IPS DF 4.7 (cell line): ENCODE data around the gene CBX5.
"Not testable (repeated sequence)": the region's sequence is repeated elsewhere in the genome, so short reads cannot be mapped to it uniquely, and the experiment has no call there.

Source experiments
- DNase-seq: peaks from one replicate; pipeline ENCODE4 v3.0.0-alpha.2; 2013; ENCODE audit warnings: low spot score; ENCODE audit errors: extremely low read depth

CBX5 gene

GRCh38 chr12:54279632-54280467 is at the start of gene CBX5:
Gene CBX5 (minus strand): TSS chr12:54280122. CDS start chr12:54257650, 22,472 bp downstream.
- peak; percentile 99 for DNase-seq

- no peak for DNase-seq
These were observed 48.8 kb upstream of the CBX5 start for GRCh38 chr12:54328595-54329337.

GRCh38 chr12:54325442-54326109 is 45.7 kb upstream of the CBX5 start:
- not testable (repeated sequence) for DNase-seq

- peak; percentile 100 for DNase-seq
These were observed 44.9 kb upstream of the CBX5 start, which contains the start of gene COPZ1 for GRCh38 chr12:54324617-54325441. Gene COPZ1 (plus strand): TSS chr12:54325131. CDS start chr12:54325164, 33 bp downstream.

- DNase-seq, result no peak
These were observed 41.4 kb upstream of the CBX5 start for GRCh38 chr12:54321363-54321762.

- DNase-seq, result not testable (repeated sequence)
These were observed 32.4 kb upstream of the CBX5 start for GRCh38 chr12:54312309-54312708.

GRCh38 chr12:54311051-54311450 is 31.1 kb upstream of the CBX5 start:
- DNase-seq, result no peak

GRCh38 chr12:54306925-54307741 is 27.2 kb upstream of the CBX5 start:
- DNase-seq, result no peak

- no peak for DNase-seq
These were observed 24.4 kb upstream of the CBX5 start for GRCh38 chr12:54304187-54304810.

GRCh38 chr12:54303640-54304039 is 23.7 kb upstream of the CBX5 start:
- no peak for DNase-seq

- DNase-seq, result no peak
These were observed 21.6 kb upstream of the CBX5 start for GRCh38 chr12:54301428-54302048.

- DNase-seq, result no peak
These were observed 21.0 kb upstream of the CBX5 start, which contains the start of gene NFE2 for GRCh38 chr12:54300732-54301427. Gene NFE2 (minus strand): TSS chr12:54301015. CDS start chr12:54295248, 5,767 bp downstream.

GRCh38 chr12:54300225-54300731 is 20.4 kb upstream of the CBX5 start:
- no peak for DNase-seq

GRCh38 chr12:54299515-54300224 is 19.7 kb upstream of the CBX5 start:
- DNase-seq, result no peak

- DNase-seq, result no peak
These were observed 19.0 kb upstream of the CBX5 start for GRCh38 chr12:54298904-54299303.

- no peak for DNase-seq
These were observed 16.6 kb upstream of the CBX5 start for GRCh38 chr12:54296393-54297099.
